ENCODE results near the gene RRP12. TPM values are rescaled to one million over a fixed set of nuclear protein-coding genes. Genes with fewer than 3 reads are reported as not detected.
"Not testable (repeated sequence)": the region's sequence is repeated elsewhere in the genome, so short reads cannot be mapped to it uniquely, and the experiment has no call there.

RRP12 gene
- total RNA-seq, 2 donors from 2014 or later, result 13.0 to 22.1 TPM

DNA sequence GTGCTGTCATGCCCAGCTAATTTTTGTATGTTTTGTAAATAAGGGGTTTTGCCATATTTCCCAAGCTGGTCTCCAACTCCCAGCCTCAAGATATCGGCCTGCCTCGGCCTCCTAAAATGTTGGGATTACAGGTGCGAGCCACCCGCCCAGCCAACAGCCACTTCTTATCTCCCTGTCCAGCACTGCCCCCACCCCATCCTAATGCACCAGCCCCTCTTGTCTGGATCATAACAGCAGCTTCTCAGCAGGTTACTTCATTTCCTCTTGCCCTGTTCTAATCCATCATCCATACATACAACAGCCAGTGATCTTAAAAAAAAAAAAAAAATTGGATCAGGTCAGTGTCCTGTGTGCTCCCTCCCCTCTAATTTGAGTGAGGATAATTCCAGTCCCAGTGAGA is 53.8 kb downstream of the RRP12 start:
- DNase-seq (no peak), ATAC-seq (no peak)
- H3K27ac ChIP-seq, result no peak overlapping the region
- H3K4me3 ChIP-seq, result no peak overlapping the region
- no peaks in the 10 kb centered on the region for H3K9me3 ChIP-seq
- H3K27me3 ChIP-seq, result no peaks in the 10 kb centered on the region
- peaks cover 9% of the 10 kb centered on the region for H3K4me1 ChIP-seq
- intact Hi-C loops (cut with DNase I), result no loop called here
- WGBS, 2 donors, result 92 to 94% methylated on average over 4 of the region's 4 CpGs
- TF ChIP-seq, protein P1, sequence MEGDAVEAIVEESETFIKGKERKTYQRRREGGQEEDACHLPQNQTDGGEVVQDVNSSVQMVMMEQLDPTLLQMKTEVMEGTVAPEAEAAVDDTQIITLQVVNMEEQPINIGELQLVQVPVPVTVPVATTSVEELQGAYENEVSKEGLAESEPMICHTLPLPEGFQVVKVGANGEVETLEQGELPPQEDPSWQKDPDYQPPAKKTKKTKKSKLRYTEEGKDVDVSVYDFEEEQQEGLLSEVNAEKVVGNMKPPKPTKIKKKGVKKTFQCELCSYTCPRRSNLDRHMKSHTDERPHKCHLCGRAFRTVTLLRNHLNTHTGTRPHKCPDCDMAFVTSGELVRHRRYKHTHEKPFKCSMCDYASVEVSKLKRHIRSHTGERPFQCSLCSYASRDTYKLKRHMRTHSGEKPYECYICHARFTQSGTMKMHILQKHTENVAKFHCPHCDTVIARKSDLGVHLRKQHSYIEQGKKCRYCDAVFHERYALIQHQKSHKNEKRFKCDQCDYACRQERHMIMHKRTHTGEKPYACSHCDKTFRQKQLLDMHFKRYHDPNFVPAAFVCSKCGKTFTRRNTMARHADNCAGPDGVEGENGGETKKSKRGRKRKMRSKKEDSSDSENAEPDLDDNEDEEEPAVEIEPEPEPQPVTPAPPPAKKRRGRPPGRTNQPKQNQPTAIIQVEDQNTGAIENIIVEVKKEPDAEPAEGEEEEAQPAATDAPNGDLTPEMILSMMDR (IDR thresholded peaks at IDR 0.05), result no peak
- no peak for TF ChIP-seq POLR2A (IDR thresholded peaks at IDR 0.05)
- H3K36me3 ChIP-seq (replicated peaks in 1 of 2; ENCODE audit: insufficient read depth in 1 of 2, low read depth in 2 of 2), result no peaks in the 10 kb centered on the region

- not testable (repeated sequence) for ATAC-seq, H3K27ac ChIP-seq
- 77 to 83% methylated on average over 6 of the region's 6 CpGs for WGBS, 2 donors
Observed at GRCh38 chr10:97343664-97344063, 57.5 kb downstream of the RRP12 start.

DNA sequence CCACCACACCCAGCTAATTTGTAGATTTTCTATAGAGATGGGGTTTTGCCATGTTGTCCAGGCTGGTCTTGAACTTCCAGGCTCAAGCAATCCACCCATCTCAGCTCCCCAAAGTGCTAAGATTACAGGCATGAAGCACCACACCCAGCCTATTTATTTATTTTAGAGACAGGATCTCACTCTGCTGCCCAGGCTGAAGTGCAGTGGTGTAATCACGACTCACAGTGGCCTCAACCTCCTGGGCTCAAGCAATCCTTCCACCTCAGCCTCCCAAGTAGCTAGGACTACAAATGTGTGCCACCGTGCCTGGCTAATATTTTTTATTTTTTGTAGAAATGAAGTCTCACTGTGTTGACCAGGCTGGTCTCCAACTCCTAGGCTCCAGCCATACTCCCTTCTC is 59.7 kb downstream of the RRP12 start:
- WGBS, 2 donors, result 57 to 82% methylated on average over 2 of the region's 2 CpGs
- H3K4me3 ChIP-seq, result no peak overlapping the region

More at GRCh38 chr10:97343664-97344063, 57.5 kb downstream of the RRP12 start:
- intact Hi-C loops (cut with DNase I); H3K36me3 ChIP-seq (replicated peaks in 1 of 2; ENCODE audit: insufficient read depth in 1 of 2, low read depth in 2 of 2); H3K27me3 ChIP-seq; H3K4me3 ChIP-seq; H3K9me3 ChIP-seq; DNase-seq: not testable (repeated sequence)
- peaks cover 12% of the 10 kb centered on the region for H3K4me1 ChIP-seq

GRCh38 chr10:97338041-97338440 is 63.1 kb downstream of the RRP12 start:
- TF ChIP-seq POLR2A (IDR thresholded peaks at IDR 0.05), result no peak
- TF ChIP-seq, protein P1 (IDR thresholded peaks at IDR 0.05), result no peak
- Histone ChIP-seq H3K36me3 (replicated peaks in 1 of 2; ENCODE audit: insufficient read depth in 1 of 2, low read depth in 2 of 2) (no peaks in the 10 kb centered on the region), H3K9me3 (no peaks in the 10 kb centered on the region), H3K27ac (peak overlapping the region in 1 of 4 donors; percentile 69), H3K27me3 (no peaks in the 10 kb centered on the region), H3K4me3 (no peak overlapping the region), H3K4me1 (peaks cover 38% of the 10 kb centered on the region)
- DNase-seq, result no peak
- intact Hi-C loops (cut with DNase I), result no loop called here
- 48 to 58% methylated on average over 5 of the region's 5 CpGs for WGBS, 2 donors
- ATAC-seq, result no peak

More for the DNA sequence above, 59.7 kb downstream of the RRP12 start:
- Histone ChIP-seq H3K27ac (no peak overlapping the region), H3K9me3 (no peaks in the 10 kb centered on the region), H3K36me3 (replicated peaks in 1 of 2; ENCODE audit: insufficient read depth in 1 of 2, low read depth in 2 of 2) (no peaks in the 10 kb centered on the region), H3K27me3 (no peaks in the 10 kb centered on the region), H3K4me1 (peaks cover 26% of the 10 kb centered on the region)
- no peak for ATAC-seq
- intact Hi-C loops (cut with DNase I), result no loop called here
- TF ChIP-seq, protein P1 (IDR thresholded peaks at IDR 0.05), result no peak
- no peak for TF ChIP-seq POLR2A (IDR thresholded peaks at IDR 0.05)
- no peak for DNase-seq

- ATAC-seq, result peak; percentile 20
Observed at GRCh38 chr10:97336942-97337831, 64.0 kb downstream of the RRP12 start.

More at GRCh38 chr10:97336942-97337831, 64.0 kb downstream of the RRP12 start:
- Histone ChIP-seq H3K27me3 (no peaks in the 10 kb centered on the region), H3K27ac (peak overlapping the region; percentile 59 to 77 (median 68)), H3K4me1 (peaks cover 35% of the 10 kb centered on the region), H3K4me3 (no peak overlapping the region), H3K9me3 (no peaks in the 10 kb centered on the region), H3K36me3 (replicated peaks in 1 of 2; ENCODE audit: insufficient read depth in 1 of 2, low read depth in 2 of 2) (no peaks in the 10 kb centered on the region)
- peak; percentile 61 to 81 (median 68) for DNase-seq
- WGBS, 2 donors, result 16% methylated on average over 8 to 11 of the region's 11 CpGs
- intact Hi-C loops (cut with DNase I), result no loop called here
- TF ChIP-seq, protein P1 (IDR thresholded peaks at IDR 0.05), result no peak
- TF ChIP-seq POLR2A (IDR thresholded peaks at IDR 0.05), result peak in 1 of 3 donors; percentile 26

Data from body of pancreas (tissue), 4 donors.